ENCODE measurements around the gene CADPS. TPM values are rescaled to one million over a fixed set of nuclear protein-coding genes. Genes with fewer than 3 reads are reported as not detected.

Gene CADPS
- total and polyA plus RNA-seq, 2 experiments from 2014 or later: 49.2 to 63.8 TPM

DNA sequence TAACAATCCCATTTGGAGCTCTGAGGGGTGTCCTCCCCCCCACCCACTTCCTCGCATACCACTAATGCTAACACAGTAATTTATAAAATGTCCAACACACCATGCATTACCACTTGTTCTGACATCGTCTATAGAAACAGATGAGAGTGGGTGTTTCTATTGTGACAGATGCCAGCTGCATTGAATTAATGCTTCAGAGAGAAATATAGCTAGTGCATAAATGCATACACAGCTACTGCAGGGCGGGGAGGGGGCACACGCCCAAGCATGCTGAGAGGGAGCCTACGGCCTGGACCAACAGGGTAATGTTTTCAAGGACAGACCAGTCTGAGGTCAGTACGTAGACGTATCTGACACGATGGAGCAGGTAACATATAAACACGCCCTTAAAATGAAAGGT, 395.9 kb downstream of the CADPS start:
- no peak for DNase-seq (ENCODE audit: low read depth in 1 of 2, low spot score in 1 of 2)
- H3K9me3 ChIP-seq (ENCODE audit: low read depth): no peaks in the 10 kb centered on the region
- H3K4me1 ChIP-seq (ENCODE audit: low read depth): no peaks in the 10 kb centered on the region
- no peak overlapping the region for H3K27ac ChIP-seq
- H3K27me3 ChIP-seq: no peaks in the 10 kb centered on the region
- no peak for TF ChIP-seq CTCF (IDR thresholded peaks at IDR 0.05; ENCODE audit: low read depth, low read length)
- H3K4me3 ChIP-seq: no peak overlapping the region
- H3K36me3 ChIP-seq: peaks cover 19% of the 10 kb centered on the region

- peaks cover 16% of the 10 kb centered on the region for H3K36me3 ChIP-seq
- H3K27me3 ChIP-seq: no peaks in the 10 kb centered on the region
- H3K4me1 ChIP-seq (ENCODE audit: low read depth): no peaks in the 10 kb centered on the region
- no peak overlapping the region for H3K4me3 ChIP-seq
- no peaks in the 10 kb centered on the region for H3K9me3 ChIP-seq (ENCODE audit: low read depth)
- no peak overlapping the region for H3K27ac ChIP-seq
- no peak for DNase-seq (ENCODE audit: low read depth in 1 of 2, low spot score in 1 of 2)
- no peak for TF ChIP-seq CTCF (IDR thresholded peaks at IDR 0.05; ENCODE audit: low read depth, low read length)
These were observed 399.9 kb downstream of the CADPS start for GRCh38 chr3:62475306-62475705.

DNA sequence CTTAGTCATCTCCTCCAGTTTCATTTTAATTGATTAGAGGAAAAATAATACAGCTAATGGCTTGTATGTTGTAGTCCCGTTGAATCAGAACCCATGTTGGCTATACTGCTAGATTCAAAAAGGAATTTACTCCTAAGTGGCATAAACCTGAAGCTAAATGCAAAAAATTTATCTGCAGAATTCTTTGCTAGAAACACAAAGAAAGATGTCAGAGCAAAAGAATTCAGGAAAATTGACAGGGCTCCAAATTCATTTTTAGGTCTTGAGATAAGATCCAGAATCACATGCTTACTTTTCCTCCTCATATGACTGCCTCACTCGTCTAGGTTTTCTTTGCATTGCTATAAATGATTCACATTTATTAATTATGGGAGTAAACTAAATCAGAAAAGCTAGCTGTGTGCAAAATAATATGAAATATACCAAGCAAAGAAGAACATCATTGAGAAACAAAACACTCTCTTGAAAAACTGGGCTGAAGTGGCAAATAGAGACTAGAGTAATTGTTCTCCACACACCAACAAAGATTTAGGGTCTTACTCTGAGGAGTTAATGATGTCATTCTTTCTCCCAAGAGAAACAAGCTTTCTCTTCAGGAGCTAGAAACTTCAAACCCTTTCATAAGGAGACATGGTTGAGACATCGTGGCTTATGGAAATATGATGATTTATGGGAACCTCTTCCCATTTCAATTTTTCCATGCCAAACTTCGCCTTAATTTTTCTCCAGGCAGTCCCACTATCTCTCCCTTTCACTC, 407.1 kb downstream of the CADPS start:
- H3K27ac ChIP-seq: no peak overlapping the region
- H3K36me3 ChIP-seq: no peaks in the 10 kb centered on the region
- no peaks in the 10 kb centered on the region for H3K27me3 ChIP-seq
- no peaks in the 10 kb centered on the region for H3K4me1 ChIP-seq (ENCODE audit: low read depth)
- no peak overlapping the region for H3K4me3 ChIP-seq
- no peak for TF ChIP-seq CTCF (IDR thresholded peaks at IDR 0.05; ENCODE audit: low read depth, low read length)
- H3K9me3 ChIP-seq (ENCODE audit: low read depth): no peaks in the 10 kb centered on the region
- DNase-seq (ENCODE audit: low read depth in 1 of 2, low spot score in 1 of 2): no peak

DNA sequence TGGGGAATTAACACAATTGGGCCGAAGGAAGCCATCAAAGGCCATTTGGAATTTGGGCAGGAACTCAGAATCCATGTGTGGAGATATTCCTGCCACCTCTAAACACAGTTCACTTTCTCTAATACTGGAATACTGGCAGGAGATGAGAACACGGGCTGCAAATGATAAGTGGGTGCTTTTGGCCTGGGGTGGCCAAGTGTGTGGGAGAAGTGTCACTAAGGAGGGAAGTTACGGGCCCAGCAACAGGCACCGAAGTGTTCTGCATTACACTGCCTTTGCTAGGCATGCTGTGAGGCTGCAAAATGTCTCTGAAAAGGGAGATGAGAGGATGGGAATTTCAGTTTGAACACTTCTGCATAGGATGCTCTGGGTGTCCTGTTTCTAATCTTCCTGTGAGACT, 412.4 kb downstream of the CADPS start:
- DNase-seq (ENCODE audit: low read depth in 1 of 2, low spot score in 1 of 2): no peak
- no peaks in the 10 kb centered on the region for H3K9me3 ChIP-seq (ENCODE audit: low read depth)
- no peak for TF ChIP-seq CTCF (IDR thresholded peaks at IDR 0.05; ENCODE audit: low read depth, low read length)

GRCh38 chr3:62462104-62462762, 413.0 kb downstream of the CADPS start:
- Histone ChIP-seq H3K9me3 (ENCODE audit: low read depth) (no peaks in the 10 kb centered on the region), H3K36me3 (peaks cover 4% of the 10 kb centered on the region), H3K4me1 (ENCODE audit: low read depth) (no peaks in the 10 kb centered on the region), H3K4me3 (no peak overlapping the region), H3K27ac (no peak overlapping the region), H3K27me3 (no peaks in the 10 kb centered on the region)
- no peak for DNase-seq (ENCODE audit: low read depth in 1 of 2, low spot score in 1 of 2)
- no peak for TF ChIP-seq CTCF (IDR thresholded peaks at IDR 0.05; ENCODE audit: low read depth, low read length)

More for the DNA sequence above, 412.4 kb downstream of the CADPS start:
- peaks cover 4% of the 10 kb centered on the region for H3K36me3 ChIP-seq
- H3K27ac ChIP-seq: no peak overlapping the region
- no peaks in the 10 kb centered on the region for H3K27me3 ChIP-seq
- no peaks in the 10 kb centered on the region for H3K4me1 ChIP-seq (ENCODE audit: low read depth)
- H3K4me3 ChIP-seq: no peak overlapping the region
